GM19438 (cell line): ENCODE results near the gene FIBP.

Experiments
- ATAC-seq: cut with Tn5 transposase; IDR thresholded peaks from one replicate; pipeline ENCODE4 v1.9.1; 2021; ENCODE audit warnings: low read depth; ENCODE audit not compliant: unreplicated experiment

The FIBP gene

GRCh38 chr11:65888163-65888814, at the start of gene FIBP:
Gene FIBP (minus strand): TSS chr11:65888471. CDS start chr11:65888418, 53 bp downstream.
- ATAC-seq = peak; percentile 45

DNA sequence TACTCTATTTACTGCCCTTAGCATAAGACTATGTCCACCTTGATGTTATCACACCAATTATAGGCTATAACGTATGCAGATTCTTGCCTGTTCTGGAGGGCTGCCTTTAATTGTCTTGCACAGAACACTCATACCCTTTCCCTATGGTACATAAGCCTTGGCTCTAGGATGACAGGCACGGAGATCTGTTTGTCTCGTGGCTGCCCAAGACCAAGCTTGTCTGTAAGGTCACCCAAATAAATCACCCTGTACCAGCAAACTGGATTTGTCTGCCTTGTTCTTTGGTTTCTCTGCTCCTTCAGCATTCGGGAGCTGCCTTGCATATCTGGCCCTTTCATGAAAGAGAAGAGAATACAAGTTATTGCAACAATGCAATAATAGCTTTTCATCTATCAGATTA, 49.5 kb upstream of the FIBP start:
- ATAC-seq = no peak

DNA sequence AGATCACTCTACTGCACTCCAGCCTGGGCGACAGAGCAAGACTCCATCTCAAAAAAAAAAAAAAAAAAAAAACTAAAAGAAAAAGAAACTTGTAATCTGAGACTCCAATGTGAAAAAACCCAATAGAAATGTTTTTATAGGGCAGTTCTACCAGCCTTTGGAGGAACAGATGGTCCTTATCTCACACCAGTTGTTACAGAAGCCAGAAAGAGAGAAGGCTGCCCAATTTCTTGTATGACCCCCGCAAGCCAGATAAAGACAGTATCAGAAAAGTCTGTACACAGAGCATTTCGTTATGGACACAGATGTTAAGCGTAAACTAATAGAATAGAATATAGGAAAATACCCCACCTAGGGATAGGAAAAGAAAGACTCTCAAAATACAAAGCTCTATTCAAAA, 45.7 kb upstream of the FIBP start:
- no peak for ATAC-seq

DNA sequence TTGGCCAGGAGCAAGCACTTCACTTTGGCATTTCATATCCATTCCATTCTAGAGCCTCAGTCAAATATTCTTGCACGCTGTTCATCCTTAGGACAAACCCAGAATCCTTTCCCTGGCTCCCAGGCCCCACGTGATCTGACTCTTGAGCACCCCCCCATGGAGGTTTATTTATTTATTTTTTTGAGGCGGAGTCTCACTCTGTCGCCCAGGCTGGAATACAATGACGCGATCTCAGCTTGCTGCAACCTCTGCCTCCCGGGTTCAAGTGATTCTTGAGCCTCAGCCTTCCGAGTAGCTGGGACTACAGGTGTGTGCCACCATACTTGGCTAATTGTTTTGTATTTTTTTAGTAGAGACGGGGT, 44.3 kb upstream of the FIBP start:
- ATAC-seq = no peak

- ATAC-seq = no peak
Observed at GRCh38 chr11:65931773-65932557, 43.7 kb upstream of the FIBP start.

GRCh38 chr11:65928667-65929066, 40.4 kb upstream of the FIBP start:
- no peak for ATAC-seq

DNA sequence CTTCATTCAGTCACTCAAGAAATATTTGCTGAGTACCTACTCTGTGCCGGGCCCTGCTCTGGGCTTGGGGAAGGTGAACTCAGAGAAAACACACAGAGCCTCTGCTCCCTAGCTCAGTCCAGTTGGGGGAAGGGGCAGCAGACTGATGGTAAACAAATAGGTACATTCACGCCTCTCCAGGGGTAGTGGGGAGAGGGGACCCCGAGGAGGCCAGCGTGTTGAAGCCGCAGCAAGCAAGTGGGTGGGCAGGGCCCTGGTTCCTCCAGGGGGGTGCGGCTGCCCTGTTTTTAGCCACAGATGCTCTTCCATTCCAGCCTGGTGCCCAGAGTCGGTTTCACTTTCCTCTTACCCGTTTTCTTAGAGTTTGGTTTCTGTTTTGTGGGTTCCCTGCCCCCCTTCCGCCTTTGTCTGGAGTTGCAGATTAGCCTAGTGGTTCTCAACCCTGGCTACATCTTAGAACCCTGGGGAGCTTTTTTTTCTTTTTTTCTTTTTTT, 39.7 kb upstream of the FIBP start:
- peak; percentile 66 for ATAC-seq

DNA sequence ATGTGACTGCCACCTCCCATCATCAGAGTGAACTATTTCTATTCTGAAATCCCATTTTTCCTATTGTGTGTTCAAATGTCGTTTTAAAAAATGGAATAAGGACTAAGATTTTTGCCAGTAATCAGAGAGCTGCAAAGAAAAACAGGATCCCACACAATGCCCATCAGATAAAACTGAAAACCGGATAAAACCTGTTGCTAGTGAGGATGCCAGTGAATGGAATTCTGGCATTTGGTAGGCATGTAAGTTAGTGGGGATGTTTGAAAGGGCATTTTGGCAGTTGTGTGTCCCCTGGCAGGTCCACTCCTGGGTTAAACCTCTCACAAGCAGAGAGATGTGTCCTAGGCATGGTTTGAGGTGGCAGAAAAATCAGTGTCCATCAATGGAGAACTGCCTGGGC, 37.1 kb upstream of the FIBP start:
- no peak for ATAC-seq

GRCh38 chr11:65922565-65922964, 34.3 kb upstream of the FIBP start:
- ATAC-seq = no peak

- ATAC-seq = no peak
Observed at GRCh38 chr11:65921876-65922275, 33.6 kb upstream of the FIBP start.

DNA sequence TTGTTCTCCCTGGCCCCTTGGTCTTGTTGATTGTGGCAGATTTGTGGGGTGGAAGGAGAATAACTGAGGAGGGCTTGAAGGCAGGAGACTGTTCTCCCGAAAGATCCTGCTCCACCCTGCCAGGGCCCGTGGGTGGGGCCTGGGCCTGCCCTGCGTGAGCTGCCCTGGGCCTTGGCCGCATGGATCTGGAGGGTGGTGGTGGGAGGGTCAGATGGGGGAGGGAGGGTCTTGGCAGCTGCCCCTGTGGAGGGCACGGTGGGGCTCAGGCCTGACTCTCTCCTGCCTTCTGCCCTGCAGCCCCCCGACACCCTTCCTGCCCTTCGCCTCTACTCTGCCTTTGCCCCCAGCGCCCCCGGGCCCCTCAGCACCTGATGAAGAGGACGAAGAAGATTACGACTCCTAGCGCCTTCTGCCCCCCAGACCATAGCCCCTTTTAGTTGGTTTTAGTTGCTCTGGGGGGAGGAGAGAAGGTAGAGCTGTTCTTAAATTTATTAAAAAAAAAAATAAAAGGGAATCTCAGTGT, 32.8 kb upstream of the FIBP start:
- no peak for ATAC-seq

- ATAC-seq = no peak
Observed at GRCh38 chr11:65920372-65920802, 32.1 kb upstream of the FIBP start.

- peak; percentile 40 for ATAC-seq
Observed at GRCh38 chr11:65919573-65920371, 31.5 kb upstream of the FIBP start.

- ATAC-seq = peak; percentile 77
Observed at GRCh38 chr11:65919141-65919572, 30.9 kb upstream of the FIBP start, which contains the start of gene DRAP1. Gene DRAP1 (plus strand): TSS chr11:65919426. CDS start chr11:65919502, 76 bp downstream.

DNA sequence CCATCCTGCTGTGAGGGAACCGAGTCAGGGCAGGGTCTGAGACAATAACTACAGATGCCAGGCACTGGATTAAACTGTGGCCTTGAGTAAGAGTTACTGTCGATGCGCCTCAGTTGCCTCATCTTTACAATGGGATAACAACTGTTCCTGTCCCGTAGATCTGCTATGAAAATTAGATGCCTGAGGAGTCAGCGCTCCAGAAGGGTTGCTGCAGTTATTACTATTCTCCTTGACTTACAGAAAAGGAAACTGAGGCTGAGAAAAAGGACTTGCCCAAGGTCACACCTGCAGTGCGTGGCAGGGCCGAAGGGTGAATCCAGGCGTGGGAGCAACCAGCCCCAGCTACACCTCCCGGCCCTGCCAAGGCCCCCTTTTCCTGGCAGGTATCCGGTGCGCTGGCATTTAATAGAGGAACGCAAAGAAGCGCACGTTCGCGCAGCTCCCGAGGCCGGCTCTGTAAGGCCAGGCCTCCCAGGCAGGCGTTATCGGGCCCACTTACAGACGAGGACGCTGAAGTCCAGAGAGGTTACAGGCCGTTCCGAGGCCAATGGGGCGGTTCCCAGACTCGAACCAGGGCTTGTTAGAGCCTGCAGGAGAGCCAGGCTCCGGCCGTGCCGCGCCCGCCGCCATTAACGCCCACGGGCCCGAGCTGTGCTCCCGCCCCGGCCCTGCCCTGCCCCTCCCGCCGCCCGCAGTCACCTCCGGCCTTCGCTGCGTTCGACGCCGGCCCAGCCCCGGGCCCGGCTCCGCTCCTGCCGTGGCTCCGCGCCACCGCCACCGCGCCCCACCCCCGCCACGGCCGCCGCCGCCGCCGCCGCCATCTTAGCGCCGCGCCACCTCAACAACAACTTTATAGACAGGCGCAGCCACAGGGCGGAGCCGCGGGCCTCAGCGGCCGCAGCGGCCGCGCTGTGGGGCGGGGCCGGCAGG, 30.2 kb upstream of the FIBP start, which contains the start of gene C11orf68:
Gene C11orf68 (minus strand): TSS at position 852 of the 930 bp plus-strand sequence. CDS start 31 bp downstream, at position 821.
- ATAC-seq = peak; percentile 52

GRCh38 chr11:65917434-65918210, 29.4 kb upstream of the FIBP start:
- no peak for ATAC-seq

GRCh38 chr11:65917077-65917433, 28.8 kb upstream of the FIBP start:
- no peak for ATAC-seq

DNA sequence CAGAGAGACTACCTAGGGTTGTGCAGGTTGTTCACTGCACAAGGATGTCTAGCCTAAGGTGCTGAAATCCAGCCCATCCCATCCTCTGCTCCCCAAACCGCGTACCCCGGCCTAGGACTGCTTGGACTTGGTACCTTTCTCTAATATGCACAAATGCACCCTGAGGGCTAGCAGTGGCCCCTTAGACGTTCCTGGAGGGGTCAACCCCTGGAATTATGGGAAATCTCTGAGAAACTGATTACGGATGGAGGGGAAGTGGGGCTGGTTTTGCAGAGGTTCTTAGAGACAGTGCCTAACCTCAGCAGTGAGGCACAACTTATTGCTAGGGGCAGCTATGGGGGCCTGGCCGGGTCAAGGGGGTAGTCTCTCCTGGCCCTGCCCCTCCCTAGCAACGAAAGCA, 28.1 kb upstream of the FIBP start:
- ATAC-seq = no peak

- no peak for ATAC-seq
Observed at GRCh38 chr11:65915821-65916251, 27.6 kb upstream of the FIBP start.
